Measurements from ENCODE around the gene SNAPC2. TPM values are rescaled to one million over a fixed set of nuclear protein-coding genes. Genes with fewer than 3 reads are reported as not detected.

Gene SNAPC2
- total RNA-seq, 2 donors from 2014 or later, result 25.4 to 48.6 TPM

GRCh38 chr19:7933411-7933810 is 13.3 kb downstream of the SNAPC2 start:
- Mint-ChIP-seq H3K4me1 (ENCODE audit: low read depth in 2 of 2) (peaks cover 0 to 5% of the 10 kb centered on the region in 2 donors), H3K9me3 (no peaks in the 10 kb centered on the region), H3K4me3 (no peak overlapping the region), H3K27ac (no peak overlapping the region), H3K36me3 (no peaks in the 10 kb centered on the region), H3K27me3 (no peaks in the 10 kb centered on the region)
- DNase-seq (ENCODE audit: low spot score) (no peak), ATAC-seq (no peak)

DNA sequence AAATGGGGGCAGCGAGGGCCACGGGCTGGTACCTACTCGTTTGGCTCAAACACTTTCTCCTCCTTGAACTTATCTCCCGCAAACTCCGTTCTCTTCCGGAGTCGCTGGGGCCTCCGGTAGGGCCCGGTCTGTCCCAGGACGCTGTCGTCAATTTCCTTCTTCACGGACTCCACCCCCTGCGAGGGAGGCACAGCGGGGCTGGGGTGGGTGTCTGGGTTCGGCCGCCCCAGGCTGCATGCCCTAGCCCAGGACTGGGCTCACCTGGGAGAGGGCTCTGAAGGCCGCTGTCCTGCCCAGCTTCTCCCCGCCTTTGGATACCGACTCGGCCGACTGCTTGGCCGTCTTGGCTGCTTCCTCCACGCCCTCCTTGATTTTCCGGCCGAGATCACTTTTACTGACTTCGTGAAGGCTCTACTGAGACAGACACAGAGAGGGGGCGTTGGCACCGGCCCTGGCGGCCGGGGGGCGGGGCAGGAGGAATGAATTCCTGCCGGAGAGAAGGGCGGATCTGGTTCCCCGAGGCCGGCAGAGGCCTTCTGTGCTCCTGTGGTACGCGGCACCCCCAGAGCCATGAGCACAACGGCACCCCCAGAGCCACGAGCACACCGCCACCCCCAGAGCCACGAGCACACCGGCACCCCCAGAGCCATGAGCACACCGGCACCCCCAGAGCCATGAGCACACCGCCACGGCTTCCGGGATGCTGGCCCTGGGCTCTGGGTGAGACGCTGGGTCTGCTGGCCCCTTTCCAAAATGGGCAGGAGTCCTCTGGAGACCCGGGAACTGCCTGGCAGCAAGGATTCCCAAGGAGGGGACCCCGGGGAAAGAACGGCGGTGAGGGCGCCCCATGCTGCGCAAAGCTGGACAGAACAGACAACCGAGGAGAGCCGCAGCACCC is 13.9 kb downstream of the SNAPC2 start:
- Mint-ChIP-seq H3K9me3 (no peaks in the 10 kb centered on the region), H3K27ac (no peak overlapping the region), H3K27me3 (no peaks in the 10 kb centered on the region), H3K4me3 (no peak overlapping the region), H3K4me1 (ENCODE audit: low read depth in 2 of 2) (peaks cover 0 to 2% of the 10 kb centered on the region in 2 donors), H3K36me3 (peaks cover 6% of the 10 kb centered on the region)
- DNase-seq (ENCODE audit: low spot score) (no peak), ATAC-seq (no peak)

DNA sequence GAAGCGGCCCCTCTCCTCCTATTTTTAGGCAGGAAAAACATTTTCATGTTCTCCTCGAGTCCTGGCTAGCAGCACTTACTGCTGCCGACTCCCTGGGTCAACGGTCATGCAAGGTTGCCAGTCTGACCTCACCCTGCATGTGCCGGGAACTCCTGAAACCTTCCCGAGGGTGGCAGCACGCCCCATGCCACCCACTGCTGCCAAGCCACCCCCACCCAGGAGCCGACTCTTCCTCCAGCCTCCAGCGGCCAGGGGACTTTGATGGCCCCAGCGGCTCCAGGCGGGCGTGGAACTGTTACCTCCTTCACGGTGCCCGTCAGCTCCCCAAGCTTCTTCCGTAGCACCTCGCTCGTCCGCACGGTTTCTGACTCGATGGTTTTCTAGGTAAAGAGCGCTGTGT is 14.6 kb downstream of the SNAPC2 start:
- no peak for DNase-seq (ENCODE audit: low spot score)
- ATAC-seq, result no peak
- peaks cover 6% of the 10 kb centered on the region for H3K36me3 Mint-ChIP-seq
- no peaks in the 10 kb centered on the region for H3K27me3 Mint-ChIP-seq
- no peaks in the 10 kb centered on the region for H3K4me1 Mint-ChIP-seq (ENCODE audit: low read depth in 2 of 2)
- no peak overlapping the region for H3K27ac Mint-ChIP-seq
- H3K9me3 Mint-ChIP-seq, result no peaks in the 10 kb centered on the region
- no peak overlapping the region for H3K4me3 Mint-ChIP-seq

- Mint-ChIP-seq H3K9me3 (no peaks in the 10 kb centered on the region), H3K36me3 (peaks cover 6% of the 10 kb centered on the region), H3K4me1 (ENCODE audit: low read depth in 2 of 2) (peaks cover 23 to 25% of the 10 kb centered on the region in 2 donors), H3K27me3 (no peaks in the 10 kb centered on the region), H3K4me3 (peak overlapping the region; percentile 59), H3K27ac (peak overlapping the region in 1 of 2 donors; percentile 28)
- ATAC-seq (no peak), DNase-seq (ENCODE audit: low spot score) (no peak)
Observed at GRCh38 chr19:7940841-7941240, 20.7 kb downstream of the SNAPC2 start.

DNA sequence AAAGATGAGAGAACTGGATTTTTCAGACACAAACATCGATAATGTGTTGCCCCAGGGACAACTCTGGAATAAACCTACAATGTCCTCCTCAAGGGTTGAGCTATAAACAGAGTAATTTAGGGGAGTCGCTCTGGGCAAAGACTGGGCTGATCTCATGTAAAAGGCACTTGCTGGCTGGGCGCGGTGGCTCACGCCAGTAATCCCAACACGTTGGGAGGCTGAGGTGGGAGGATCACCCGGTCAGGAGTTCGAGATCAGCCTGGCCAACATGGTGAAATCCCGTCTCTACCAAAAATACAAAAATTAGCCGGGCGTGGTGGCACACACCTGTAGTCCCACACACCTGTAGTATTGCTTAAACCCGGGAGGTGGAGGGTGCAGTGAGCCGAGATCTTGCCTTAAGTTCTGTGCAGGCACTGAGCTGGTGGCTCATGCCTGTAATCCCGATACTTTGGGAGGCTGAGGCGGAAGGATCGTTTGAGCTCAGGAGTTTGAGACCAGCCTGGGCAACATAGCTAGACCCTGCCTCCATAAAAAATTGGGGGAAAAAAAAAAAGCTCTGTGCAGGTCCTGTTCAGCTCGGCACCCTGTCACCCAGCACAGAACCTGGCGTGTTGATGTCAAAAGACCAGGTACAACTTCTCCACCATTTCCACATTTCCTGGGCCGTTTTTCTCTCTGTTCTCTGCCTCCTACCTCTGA is 21.9 kb downstream of the SNAPC2 start:
- Mint-ChIP-seq H3K36me3 (peaks cover 6% of the 10 kb centered on the region), H3K27me3 (no peaks in the 10 kb centered on the region), H3K27ac (peak overlapping the region in 1 of 2 donors; percentile 92), H3K4me1 (ENCODE audit: low read depth in 2 of 2) (peaks cover 23 to 25% of the 10 kb centered on the region in 2 donors), H3K4me3 (peak overlapping the region; percentile 97), H3K9me3 (no peaks in the 10 kb centered on the region)
- no peak for ATAC-seq
- DNase-seq (ENCODE audit: low spot score), result no peak

GRCh38 chr19:7942981-7943443 is 22.9 kb downstream of the SNAPC2 start:
- Mint-ChIP-seq H3K4me3 (peak overlapping the region; percentile 97), H3K36me3 (peaks cover 6% of the 10 kb centered on the region), H3K4me1 (ENCODE audit: low read depth in 2 of 2) (peaks cover 23 to 25% of the 10 kb centered on the region in 2 donors), H3K27me3 (no peaks in the 10 kb centered on the region), H3K27ac (peak overlapping the region; percentile 88 to 92), H3K9me3 (no peaks in the 10 kb centered on the region)
- DNase-seq (ENCODE audit: low spot score), result no peak
- peak in 1 of 2 donors; percentile 9 for ATAC-seq

- H3K4me1 Mint-ChIP-seq (ENCODE audit: low read depth in 2 of 2), result peaks cover 23 to 25% of the 10 kb centered on the region in 2 donors
- H3K36me3 Mint-ChIP-seq, result peaks cover 5% of the 10 kb centered on the region
- DNase-seq (ENCODE audit: low spot score) (peak; percentile 99), ATAC-seq (peak; percentile 99 to 100)
- H3K27me3 Mint-ChIP-seq, result no peaks in the 10 kb centered on the region
- peak within 1 kb of the TSS; percentile 88 to 92 for H3K27ac Mint-ChIP-seq
- no peaks in the 10 kb centered on the region for H3K9me3 Mint-ChIP-seq
- H3K4me3 Mint-ChIP-seq, result peak within 1 kb of the TSS; percentile 97
Observed at GRCh38 chr19:7943444-7944176, 23.5 kb downstream of the SNAPC2 start, which contains the start of gene TIMM44. TSS of gene TIMM44 (minus strand) at chr19:7943666. CDS start at chr19:7943651, 15 bp downstream.

GRCh38 chr19:7944177-7944761 is 24.1 kb downstream of the SNAPC2 start:
- no peaks in the 10 kb centered on the region for H3K36me3 Mint-ChIP-seq
- ATAC-seq, result peak; percentile 54 to 57

GRCh38 chr19:7947939-7948338 is 27.8 kb downstream of the SNAPC2 start:
- Mint-ChIP-seq H3K27me3 (no peaks in the 10 kb centered on the region), H3K4me3 (no peak overlapping the region), H3K36me3 (no peaks in the 10 kb centered on the region), H3K27ac (no peak overlapping the region), H3K9me3 (no peaks in the 10 kb centered on the region), H3K4me1 (ENCODE audit: low read depth in 2 of 2) (peaks cover 16 to 17% of the 10 kb centered on the region in 2 donors)
- ATAC-seq (no peak), DNase-seq (ENCODE audit: low spot score) (no peak)

More at GRCh38 chr19:7944177-7944761, 24.1 kb downstream of the SNAPC2 start:
- no peaks in the 10 kb centered on the region for H3K9me3 Mint-ChIP-seq
- H3K27me3 Mint-ChIP-seq, result no peaks in the 10 kb centered on the region
- peak; percentile 82 for DNase-seq (ENCODE audit: low spot score)
- H3K27ac Mint-ChIP-seq, result peak overlapping the region; percentile 88 to 92
- H3K4me1 Mint-ChIP-seq (ENCODE audit: low read depth in 2 of 2), result peaks cover 23 to 25% of the 10 kb centered on the region in 2 donors
- H3K4me3 Mint-ChIP-seq, result peak overlapping the region; percentile 97

DNA sequence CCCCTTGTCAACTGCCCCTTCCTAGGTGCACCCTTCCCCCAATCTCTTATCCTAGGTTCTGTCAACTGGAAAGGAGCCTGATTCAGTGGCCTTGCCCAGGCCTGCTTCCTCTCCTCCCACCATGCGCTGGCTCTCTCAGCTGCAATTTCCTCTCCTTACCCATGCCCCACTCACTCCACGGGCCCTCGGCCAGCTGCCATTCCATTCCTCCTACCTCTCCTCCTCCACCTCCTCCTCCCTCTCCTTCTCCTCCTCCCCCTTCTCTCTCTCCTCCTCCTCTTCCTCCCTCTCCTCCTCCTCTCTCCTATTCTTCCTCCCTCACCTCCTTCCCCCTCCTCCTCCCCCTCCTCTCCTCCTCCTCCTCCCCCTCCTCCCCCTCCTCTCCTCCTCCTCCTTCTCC is 32.9 kb downstream of the SNAPC2 start:
- no peak for ATAC-seq
- H3K27ac Mint-ChIP-seq, result no peak overlapping the region
- peaks cover 0 to 4% of the 10 kb centered on the region in 2 donors for H3K4me1 Mint-ChIP-seq (ENCODE audit: low read depth in 2 of 2)
- no peak for DNase-seq (ENCODE audit: low spot score)
- no peak overlapping the region for H3K4me3 Mint-ChIP-seq
- no peaks in the 10 kb centered on the region for H3K9me3 Mint-ChIP-seq
- H3K27me3 Mint-ChIP-seq, result no peaks in the 10 kb centered on the region
- H3K36me3 Mint-ChIP-seq, result no peaks in the 10 kb centered on the region

DNA sequence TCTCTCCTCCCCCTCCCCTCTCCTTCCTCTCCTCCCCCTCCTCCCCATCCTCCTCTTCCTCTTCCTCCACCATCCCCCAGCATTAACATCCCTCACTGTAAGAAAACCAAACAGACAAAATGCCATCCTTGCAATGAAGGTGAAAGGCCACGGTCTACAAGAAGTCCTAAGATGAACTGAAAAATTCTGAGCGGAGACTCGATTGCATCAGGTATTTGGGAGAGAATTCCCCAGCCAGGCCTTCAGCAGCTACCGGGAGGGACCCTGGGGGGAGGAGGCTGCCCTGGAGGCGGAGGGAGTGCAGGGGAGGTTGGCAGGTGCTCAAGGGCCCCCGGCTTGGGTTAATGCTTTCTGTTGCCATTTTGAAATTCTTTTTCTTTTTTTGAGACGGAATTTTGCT is 33.4 kb downstream of the SNAPC2 start:
- H3K9me3 Mint-ChIP-seq, result no peaks in the 10 kb centered on the region
- no peaks in the 10 kb centered on the region for H3K36me3 Mint-ChIP-seq
- no peak for DNase-seq (ENCODE audit: low spot score)
- no peak overlapping the region for H3K27ac Mint-ChIP-seq
- H3K27me3 Mint-ChIP-seq, result no peaks in the 10 kb centered on the region
- no peak overlapping the region for H3K4me3 Mint-ChIP-seq
- no peak for ATAC-seq
- peaks cover 0 to 4% of the 10 kb centered on the region in 2 donors for H3K4me1 Mint-ChIP-seq (ENCODE audit: low read depth in 2 of 2)

- H3K9me3 Mint-ChIP-seq, result no peaks in the 10 kb centered on the region
- no peak overlapping the region for H3K27ac Mint-ChIP-seq
- H3K4me1 Mint-ChIP-seq (ENCODE audit: low read depth in 2 of 2), result peaks cover 0 to 4% of the 10 kb centered on the region in 2 donors
- DNase-seq (ENCODE audit: low spot score) (no peak), ATAC-seq (no peak)
- H3K27me3 Mint-ChIP-seq, result no peaks in the 10 kb centered on the region
- no peak overlapping the region for H3K4me3 Mint-ChIP-seq
- no peaks in the 10 kb centered on the region for H3K36me3 Mint-ChIP-seq
Observed at GRCh38 chr19:7955696-7956095, 35.6 kb downstream of the SNAPC2 start.

GRCh38 chr19:7959211-7959610 is 39.1 kb downstream of the SNAPC2 start:
- H3K27ac Mint-ChIP-seq, result no peak overlapping the region
- no peak overlapping the region for H3K4me3 Mint-ChIP-seq
- H3K9me3 Mint-ChIP-seq, result no peaks in the 10 kb centered on the region
- no peaks in the 10 kb centered on the region for H3K27me3 Mint-ChIP-seq
- ATAC-seq (no peak), DNase-seq (ENCODE audit: low spot score) (no peak)
- peaks cover 6% of the 10 kb centered on the region for H3K36me3 Mint-ChIP-seq
- peaks cover 0 to 4% of the 10 kb centered on the region in 2 donors for H3K4me1 Mint-ChIP-seq (ENCODE audit: low read depth in 2 of 2)

All from natural killer cell treated with Interleukin-12 subunit alpha and Interleukin-12 subunit beta and Interleukin-15 and Interleukin-18, amount 100 ng/mL, for 72 hours (primary cell).